Osteoblast (primary cell): ENCODE results near the gene SYDE1. TPM values are rescaled to one million over a fixed set of nuclear protein-coding genes. Genes with fewer than 3 reads are reported as not detected.

Source experiments
- DNase-seq: peaks from one replicate; pipeline ENCODE4 v3.0.0; 2011; ENCODE audit warnings: low spot score, mixed read lengths; ENCODE audit not compliant: insufficient read length; ENCODE audit errors: missing footprints
- H2AFZ ChIP-seq: 2 replicates; pipeline ENCODE4 v1.6.0; 2011; ENCODE audit warnings: mild to moderate bottlenecking, low read length
- H3K27ac ChIP-seq: 2 replicates; pipeline ENCODE4 v1.5.1; 2011; ENCODE audit warnings: mild to moderate bottlenecking, low read depth, low read length, moderate library complexity
- H3K27me3 ChIP-seq: 2 replicates; pipeline ENCODE4 v1.6.0; 2012; ENCODE audit warnings: mild to moderate bottlenecking, control low read depth, inconsistent platforms, low read length, moderate library complexity; ENCODE audit not compliant: insufficient read depth
- H3K36me3 ChIP-seq: 2 replicates; pipeline ENCODE4 v1.5.1; 2011; ENCODE audit warnings: mild to moderate bottlenecking, low read length, control low read depth, moderate library complexity; ENCODE audit not compliant: insufficient read depth
- H3K4me1 ChIP-seq: 2 replicates; pipeline ENCODE4 v1.5.1; 2011; ENCODE audit warnings: mild to moderate bottlenecking, low read length, control low read depth, moderate library complexity; ENCODE audit not compliant: insufficient read depth
- H3K4me2 ChIP-seq: 2 replicates; pipeline ENCODE4 v1.6.0; 2011; ENCODE audit warnings: mild to moderate bottlenecking, low read length; ENCODE audit not compliant: insufficient read depth
- H3K4me3 ChIP-seq: fragments of 200-600 bp; sonication (generic); 3 replicates; pipeline ENCODE4 v1.5.1; 2012; ENCODE audit warnings: mild to moderate bottlenecking, low read length, inconsistent platforms; ENCODE audit not compliant: insufficient read depth
- H3K79me2 ChIP-seq: 2 replicates; pipeline ENCODE4 v1.6.0; 2012; ENCODE audit warnings: mild to moderate bottlenecking, low read length, control low read depth, inconsistent platforms; ENCODE audit not compliant: insufficient read depth
- H3K9me3 ChIP-seq: 2 replicates; pipeline ENCODE4 v1.5.1; 2011; ENCODE audit warnings: low read depth, low read length, control low read depth
- H4K20me1 ChIP-seq: 2 replicates; pipeline ENCODE4 v1.6.0; 2012; ENCODE audit warnings: mild to moderate bottlenecking, low read length, control low read depth; ENCODE audit not compliant: insufficient read depth
- CTCF ChIP-seq: IDR thresholded peaks from 2 replicates; pipeline ENCODE4 v1.5.1; 2011; ENCODE audit warnings: mild to moderate bottlenecking, low read depth, low read length, moderate library complexity; ENCODE audit errors: extremely low read depth
- total RNA-seq: library from RNA; depleted of rRNA; stranded (reverse); fragments of >200 nt; gene quantifications from 2 replicates; pipeline ENCODE4 v1.2.3, GENCODE V29; 2012

The SYDE1 gene
- total RNA-seq, 1 donor = 56.8 TPM

- no peaks in the 10 kb centered on the region for H3K27me3 ChIP-seq
- H3K4me2 ChIP-seq = peak overlapping the region; percentile 90
- peaks cover 11% of the 10 kb centered on the region for H4K20me1 ChIP-seq
- no peak for TF ChIP-seq CTCF
- no peak overlapping the region for H3K27ac ChIP-seq
- DNase-seq = peak; percentile 85
- H2AFZ ChIP-seq = no peak overlapping the region
- H3K4me1 ChIP-seq = peaks cover 16% of the 10 kb centered on the region
- H3K9me3 ChIP-seq = peaks cover 7% of the 10 kb centered on the region
- peaks cover 41% of the 10 kb centered on the region for H3K36me3 ChIP-seq
- H3K4me3 ChIP-seq = peak overlapping the region; percentile 87
- peaks cover 34% of the 10 kb centered on the region for H3K79me2 ChIP-seq
Measured at GRCh38 chr19:15108845-15109767, 1.9 kb downstream of the SYDE1 start.

DNA sequence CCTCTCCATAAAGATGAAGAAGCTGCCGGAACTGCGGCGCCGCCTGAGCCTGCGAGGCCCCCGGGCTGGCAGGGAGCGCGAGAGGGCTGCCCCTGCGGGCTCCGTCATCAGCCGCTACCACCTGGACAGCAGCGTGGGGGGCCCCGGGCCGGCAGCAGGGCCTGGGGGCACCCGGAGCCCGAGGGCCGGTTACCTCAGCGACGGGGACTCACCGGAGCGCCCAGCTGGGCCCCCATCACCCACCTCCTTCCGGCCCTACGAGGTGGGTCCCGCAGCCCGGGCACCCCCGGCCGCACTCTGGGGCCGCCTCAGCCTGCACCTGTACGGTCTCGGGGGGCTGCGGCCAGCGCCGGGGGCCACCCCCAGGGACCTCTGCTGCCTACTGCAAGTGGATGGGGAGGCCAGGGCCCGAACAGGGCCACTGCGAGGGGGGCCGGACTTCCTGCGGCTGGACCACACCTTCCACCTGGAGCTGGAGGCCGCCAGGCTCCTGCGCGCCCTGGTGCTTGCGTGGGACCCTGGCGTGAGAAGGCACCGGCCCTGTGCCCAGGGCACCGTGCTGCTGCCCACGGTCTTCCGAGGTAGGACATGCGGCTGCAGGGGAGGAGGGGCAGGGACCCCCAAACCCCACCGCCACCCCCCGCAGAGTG is 2.7 kb downstream of the SYDE1 start:
- Histone ChIP-seq H3K9me3 (no peaks in the 10 kb centered on the region), H3K4me2 (no peak overlapping the region), H3K4me1 (peaks cover 23% of the 10 kb centered on the region), H3K36me3 (peaks cover 47% of the 10 kb centered on the region), H3K4me3 (no peak overlapping the region), H3K79me2 (peaks cover 34% of the 10 kb centered on the region), H3K27me3 (no peaks in the 10 kb centered on the region), H3K27ac (no peak overlapping the region), H4K20me1 (peaks cover 15% of the 10 kb centered on the region), H2AFZ (no peak overlapping the region)
- no peak for TF ChIP-seq CTCF
- DNase-seq = no peak

GRCh38 chr19:15110418-15110815 is 3.2 kb downstream of the SYDE1 start:
- DNase-seq = no peak
- Histone ChIP-seq H3K79me2 (peaks cover 34% of the 10 kb centered on the region), H3K9me3 (no peaks in the 10 kb centered on the region), H3K4me2 (no peak overlapping the region), H3K27ac (no peak overlapping the region), H3K4me3 (no peak overlapping the region), H2AFZ (no peak overlapping the region), H3K36me3 (peaks cover 52% of the 10 kb centered on the region), H3K4me1 (peaks cover 26% of the 10 kb centered on the region), H3K27me3 (no peaks in the 10 kb centered on the region), H4K20me1 (peaks cover 19% of the 10 kb centered on the region)
- TF ChIP-seq CTCF = no peak

DNA sequence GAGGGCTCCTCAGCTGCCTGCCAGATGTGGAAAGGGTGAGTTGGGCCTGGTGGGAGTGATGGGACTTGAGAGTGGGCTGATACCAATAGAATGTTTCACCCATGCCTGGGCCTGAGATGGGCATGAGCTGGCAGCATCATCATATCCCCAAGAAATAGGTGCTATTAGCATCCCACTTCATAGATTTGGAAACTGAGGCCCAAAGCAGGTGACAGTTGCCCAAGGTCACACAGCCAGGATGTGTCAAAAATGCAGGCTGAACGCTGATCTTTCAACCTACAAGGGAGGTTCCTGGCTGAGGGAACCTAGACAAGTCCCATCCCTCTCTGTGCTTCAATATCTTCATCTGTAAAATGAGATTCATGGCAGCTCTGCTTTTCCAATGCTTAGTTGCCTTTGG is 4.6 kb downstream of the SYDE1 start:
- H3K36me3 ChIP-seq = peaks cover 63% of the 10 kb centered on the region
- no peak for TF ChIP-seq CTCF
- H3K4me3 ChIP-seq = no peak overlapping the region
- no peak overlapping the region for H2AFZ ChIP-seq
- H4K20me1 ChIP-seq = peaks cover 23% of the 10 kb centered on the region
- H3K4me2 ChIP-seq = no peak overlapping the region
- no peak overlapping the region for H3K27ac ChIP-seq
- H3K79me2 ChIP-seq = peaks cover 32% of the 10 kb centered on the region
- peaks cover 26% of the 10 kb centered on the region for H3K4me1 ChIP-seq
- no peaks in the 10 kb centered on the region for H3K27me3 ChIP-seq
- H3K9me3 ChIP-seq = no peaks in the 10 kb centered on the region
- DNase-seq = no peak
